GM18951 (cell line): ENCODE data around the gene HNRNPA3.
"Not testable (repeated sequence)": the region's sequence is repeated elsewhere in the genome, so short reads cannot be mapped to it uniquely, and the experiment has no call there.

Experiments
- POLR2A ChIP-seq: IDR thresholded peaks from 4 replicates; pipeline ENCODE4 v1.6.1; 2011; ENCODE audit warnings: mild to moderate bottlenecking; ENCODE audit not compliant: insufficient read length, insufficient read depth; ENCODE audit errors: extremely low read depth
- in situ Hi-C: fragments of 300-500 bp; cut with MboI; formaldehyde crosslinking; loops from one replicate; pipeline ENCODE4 v1.12.0; 2022; ENCODE audit warnings: low sequenced_read_pairs, mixed read lengths, inconsistent platforms; ENCODE audit not compliant: unreplicated experiment

Gene HNRNPA3

GRCh38 chr2:177201919-177202346 is 10.7 kb upstream of the HNRNPA3 start:
- in situ Hi-C loops, result no loop called here
- TF ChIP-seq POLR2A, result no peak

- no peak for TF ChIP-seq POLR2A
- in situ Hi-C loops, result no loop called here
These were observed 8.2 kb upstream of the HNRNPA3 start for GRCh38 chr2:177204417-177204816.

- no peak for TF ChIP-seq POLR2A
- in situ Hi-C loops, result no loop called here
These were observed 5.5 kb upstream of the HNRNPA3 start for GRCh38 chr2:177207101-177207500.

- in situ Hi-C loops, result no loop called here
- no peak for TF ChIP-seq POLR2A
These were observed 1.4 kb upstream of the HNRNPA3 start for GRCh38 chr2:177211169-177211568.

GRCh38 chr2:177211576-177212105 is 953 bp upstream of the HNRNPA3 start:
- in situ Hi-C loops, result no loop called here

GRCh38 chr2:177212891-177213856 is 580 bp downstream of the HNRNPA3 start:
- in situ Hi-C loops, result no loop called here
- peak; percentile 63 for TF ChIP-seq POLR2A

More at GRCh38 chr2:177211576-177212105, 953 bp upstream of the HNRNPA3 start:
- TF ChIP-seq POLR2A, result no peak

GRCh38 chr2:177217247-177217843 is 4.8 kb downstream of the HNRNPA3 start:
- TF ChIP-seq POLR2A, result no peak
- in situ Hi-C loops, result no loop called here

- in situ Hi-C loops, result not testable (repeated sequence)
These were observed 7.2 kb downstream of the HNRNPA3 start for GRCh38 chr2:177219787-177220186.

- no peak for TF ChIP-seq POLR2A
- in situ Hi-C loops, result no loop called here
These were observed 8.9 kb downstream of the HNRNPA3 start for GRCh38 chr2:177221534-177221933.

- in situ Hi-C loops, result no loop called here
- no peak for TF ChIP-seq POLR2A
These were observed 9.4 kb downstream of the HNRNPA3 start for GRCh38 chr2:177221970-177222369.

GRCh38 chr2:177223436-177223835 is 10.8 kb downstream of the HNRNPA3 start:
- in situ Hi-C loops, result not testable (repeated sequence)

- in situ Hi-C loops, result no loop called here
These were observed 13.4 kb downstream of the HNRNPA3 start for GRCh38 chr2:177225965-177226360.

GRCh38 chr2:177229442-177230242 is 17.0 kb downstream of the HNRNPA3 start:
- in situ Hi-C loops, result no loop called here
- TF ChIP-seq POLR2A, result no peak

More at GRCh38 chr2:177225965-177226360, 13.4 kb downstream of the HNRNPA3 start:
- no peak for TF ChIP-seq POLR2A
